Activated CD4-positive, alpha-beta T cell treated with anti-CD3 and anti-CD28 coated beads, Interleukin-2, amount 50 U/mL, for 24 hours (primary cell): ENCODE results near the gene LY86.

Experiments used
- DNase-seq, 2 donors: peaks; one replicate each; pipeline ENCODE4 v3.0.0-alpha.2; 2020; ENCODE audit warnings: low read depth in 1 of 2, low spot score in 1 of 2

The LY86 gene

DNA sequence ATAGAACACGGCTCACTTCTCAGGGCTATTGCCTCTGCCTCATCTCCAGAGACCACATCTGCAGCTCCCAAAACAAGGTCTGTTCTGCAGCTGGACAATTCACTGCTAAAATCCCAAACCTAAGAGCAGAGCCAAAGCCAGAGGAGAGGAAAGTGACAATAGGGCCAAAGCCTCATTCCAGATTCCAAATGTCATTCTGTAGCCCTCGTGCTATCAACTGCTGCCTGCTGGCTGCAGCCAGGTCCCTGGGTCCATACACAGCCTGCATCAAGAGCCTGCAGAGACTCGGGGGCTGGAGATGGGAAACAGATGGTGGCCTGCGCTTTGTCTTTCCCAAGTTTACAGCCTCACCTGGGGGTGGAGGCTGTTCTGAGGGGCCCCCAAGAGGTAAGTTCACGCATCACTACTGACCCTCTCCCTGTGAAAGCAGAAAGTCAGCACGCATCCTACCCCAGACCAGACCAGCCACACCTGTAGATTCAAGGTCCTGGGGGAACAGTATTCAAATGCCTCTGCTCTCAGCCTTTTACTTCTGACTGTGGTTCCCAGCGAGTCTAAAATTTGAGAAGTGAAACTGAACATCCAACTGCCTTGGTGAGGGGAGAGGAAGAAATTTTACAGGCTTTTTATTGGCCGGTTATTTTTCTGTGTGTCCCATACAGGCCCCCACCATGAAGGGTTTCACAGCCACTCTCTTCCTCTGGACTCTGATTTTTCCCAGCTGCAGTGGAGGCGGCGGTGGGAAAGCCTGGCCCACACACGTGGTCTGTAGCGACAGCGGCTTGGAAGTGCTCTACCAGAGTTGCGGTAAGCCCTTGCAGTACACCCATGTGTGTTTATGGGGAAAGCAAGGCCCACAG lies at the start of gene LY86:
Gene LY86 (plus strand): TSS at position 657 of the 860 bp plus-strand sequence. CDS start 15 bp downstream, at position 672.
- no peak for DNase-seq

DNA sequence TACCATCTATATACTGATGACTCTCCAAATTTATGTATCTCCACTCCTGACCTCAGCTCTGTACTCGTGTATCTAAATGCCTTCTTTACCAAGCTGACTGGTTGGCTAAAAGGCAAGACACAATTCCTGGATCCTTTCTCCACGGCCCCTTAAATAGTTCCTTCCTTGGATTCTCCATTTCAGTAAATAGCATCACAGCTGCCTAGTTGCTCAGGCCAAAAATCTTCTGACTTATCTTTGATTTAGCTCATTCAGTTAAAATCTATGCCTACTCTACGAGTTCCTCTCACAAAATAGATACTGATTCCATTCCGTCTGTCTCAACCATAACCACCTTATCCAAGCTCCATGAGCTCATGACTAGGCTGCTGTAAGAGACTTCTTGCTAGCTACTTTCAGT lies 49.5 kb upstream of the LY86 start:
- DNase-seq = no peak

DNA sequence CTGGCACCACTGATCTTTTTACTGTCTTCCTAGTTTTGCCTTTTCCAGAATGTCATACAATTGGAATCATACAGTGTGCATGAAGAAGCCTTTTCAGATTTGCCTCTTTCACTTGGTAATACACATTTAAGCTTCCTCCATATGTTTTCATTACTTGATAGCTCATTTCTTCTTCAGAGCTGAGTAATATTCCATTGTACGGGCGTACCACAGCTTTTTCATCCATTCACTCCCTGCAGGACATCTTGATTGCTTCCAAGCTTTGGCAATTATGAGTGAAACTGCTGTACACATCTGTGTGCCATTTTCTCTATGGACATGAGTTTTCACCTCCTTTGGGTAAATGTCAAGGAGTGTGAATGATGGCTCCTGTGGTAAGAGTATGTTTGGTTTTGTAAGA lies 46.2 kb upstream of the LY86 start:
- no peak for DNase-seq

DNA sequence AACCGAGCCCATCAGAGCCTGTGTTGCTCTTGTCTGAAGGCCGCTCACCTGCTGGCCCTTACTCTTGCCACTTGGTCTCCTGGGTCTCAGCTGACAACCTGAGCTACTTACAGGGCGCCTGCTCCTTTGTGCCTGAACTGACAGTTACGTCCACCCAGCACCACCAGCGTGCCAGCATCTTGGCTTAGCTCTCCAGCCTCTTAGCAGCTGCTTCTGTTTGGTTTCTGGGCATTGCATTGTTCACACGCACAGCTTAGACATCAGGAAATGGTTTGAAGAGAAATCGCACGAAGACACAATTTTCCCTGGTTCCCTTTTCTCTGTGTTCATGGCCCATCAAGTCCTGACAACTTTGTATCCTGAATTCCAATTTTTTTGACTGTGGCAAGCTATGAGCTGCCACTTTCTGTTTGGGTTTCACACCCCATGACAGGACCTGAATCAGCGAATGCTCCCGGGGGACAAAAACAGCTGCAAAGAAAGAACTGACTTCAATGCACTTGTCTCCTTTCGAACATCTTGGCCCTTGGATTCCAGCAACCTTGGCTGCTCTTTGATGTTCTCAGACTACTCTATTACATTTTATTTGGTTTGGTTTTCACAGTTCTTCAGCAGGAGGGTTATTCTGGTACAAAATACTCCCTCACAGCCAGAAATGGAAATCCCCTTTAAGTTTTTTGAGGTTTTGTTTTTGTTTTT lies 45.2 kb upstream of the LY86 start:
- DNase-seq = no peak

DNA sequence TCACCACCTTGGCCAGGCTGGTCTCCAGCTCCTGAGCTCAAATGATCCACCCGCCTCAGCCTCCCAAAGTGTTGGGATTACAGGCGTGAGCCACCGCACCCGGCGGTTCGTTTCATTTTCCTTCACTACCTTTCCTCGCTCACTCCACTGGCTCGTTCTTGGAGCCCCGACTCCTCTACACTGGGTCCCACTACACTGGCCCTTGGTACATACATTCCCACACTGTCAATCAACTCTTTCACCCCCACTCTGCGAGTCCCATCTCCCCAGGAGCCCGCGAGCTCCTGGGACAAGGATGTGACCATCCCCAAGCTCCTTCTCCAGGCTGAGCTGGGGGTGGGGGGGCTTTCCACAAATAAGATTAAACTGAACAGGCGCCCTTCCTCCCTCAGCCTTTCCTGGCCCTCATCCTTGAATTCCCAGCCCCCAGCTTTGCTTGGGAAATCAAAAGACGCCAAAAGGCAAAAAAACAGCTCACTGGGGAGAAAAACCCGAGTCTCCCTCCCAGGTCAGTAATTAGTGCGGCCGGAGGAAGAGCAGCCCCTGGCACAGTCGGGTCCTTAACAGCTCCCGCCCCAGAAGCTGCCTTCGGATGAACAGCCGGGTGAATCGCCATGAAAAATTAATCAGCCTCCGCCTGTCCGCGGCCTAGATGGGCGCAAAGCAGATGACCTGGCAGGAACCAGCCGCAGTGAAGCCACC lies 42.8 kb upstream of the LY86 start:
- DNase-seq = no peak

DNA sequence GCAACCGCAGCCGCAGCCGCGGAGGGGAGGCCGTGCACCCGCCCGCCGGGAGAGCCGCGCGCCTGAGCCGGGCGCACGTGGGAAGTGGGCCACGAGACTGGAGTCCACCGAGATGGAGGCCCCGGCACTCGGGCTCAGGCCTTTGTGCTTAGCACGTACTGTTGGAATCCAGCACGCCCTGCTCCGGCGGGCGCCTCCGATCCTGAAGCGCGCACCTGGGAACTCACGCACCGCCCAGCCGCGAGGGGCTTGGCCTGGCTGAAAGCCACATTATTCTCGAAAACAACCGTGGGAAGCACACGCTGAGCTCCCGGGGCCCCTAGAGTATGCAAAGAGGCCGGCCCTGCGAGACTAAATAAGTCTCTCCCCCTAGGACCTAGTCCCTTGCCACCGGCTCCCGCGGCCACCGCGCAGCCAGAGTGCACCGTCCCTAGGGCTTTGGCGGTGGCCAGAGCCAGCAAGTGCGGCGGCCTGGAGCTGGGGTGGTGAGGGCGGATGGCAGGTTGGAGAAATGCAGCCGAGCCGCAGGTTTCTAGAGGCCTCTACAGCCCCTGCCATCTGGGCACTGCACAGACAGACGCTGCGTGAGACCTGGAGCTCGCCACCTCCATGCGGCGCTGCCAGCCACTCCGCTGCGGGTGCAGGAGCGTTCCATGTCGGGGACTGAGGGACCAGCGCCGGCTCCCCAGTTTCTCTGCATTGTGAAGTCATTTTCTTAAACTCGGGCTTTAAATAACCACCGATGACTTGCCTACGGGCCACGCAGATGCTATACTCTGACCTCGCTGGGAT lies 42.0 kb upstream of the LY86 start:
- peak in 1 of 2 donors; percentile 15 for DNase-seq

DNA sequence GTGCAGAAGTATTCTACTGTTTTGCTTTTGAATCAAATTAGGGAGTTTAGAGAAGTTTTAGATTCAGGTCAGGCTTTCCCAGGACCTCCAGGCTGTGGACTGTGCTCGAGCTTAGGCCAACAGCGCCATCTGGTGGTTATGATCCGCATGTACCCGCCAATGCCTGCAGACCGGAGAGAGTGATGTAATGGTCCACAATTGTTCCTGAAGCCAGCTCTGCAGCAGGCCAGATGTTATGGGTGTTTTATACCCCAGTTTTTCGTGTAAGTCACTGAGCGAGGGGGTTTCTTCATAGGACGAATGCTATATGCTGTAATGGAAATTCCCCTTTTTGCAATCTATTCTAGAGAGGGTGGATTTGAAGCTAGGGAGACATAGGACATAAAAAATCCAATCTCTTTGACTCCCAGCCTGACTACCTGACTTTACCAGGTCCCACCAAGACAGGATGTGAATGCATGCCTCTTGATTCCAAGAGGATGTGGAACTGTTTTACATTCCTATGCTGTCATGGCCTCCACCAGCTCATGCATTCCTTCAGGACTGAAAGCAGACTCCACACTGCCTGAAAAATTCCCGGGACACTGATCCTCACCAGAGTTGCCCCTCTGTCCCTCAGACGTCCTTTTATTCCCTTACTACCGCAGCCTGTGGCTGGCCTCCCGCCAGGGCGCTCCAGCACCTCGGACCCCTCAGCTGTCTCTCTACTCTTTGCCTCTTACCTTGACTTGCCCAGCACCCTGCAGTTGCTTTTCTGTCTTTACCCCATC lies 41.2 kb upstream of the LY86 start:
- peak; percentile 74 to 81 for DNase-seq

DNA sequence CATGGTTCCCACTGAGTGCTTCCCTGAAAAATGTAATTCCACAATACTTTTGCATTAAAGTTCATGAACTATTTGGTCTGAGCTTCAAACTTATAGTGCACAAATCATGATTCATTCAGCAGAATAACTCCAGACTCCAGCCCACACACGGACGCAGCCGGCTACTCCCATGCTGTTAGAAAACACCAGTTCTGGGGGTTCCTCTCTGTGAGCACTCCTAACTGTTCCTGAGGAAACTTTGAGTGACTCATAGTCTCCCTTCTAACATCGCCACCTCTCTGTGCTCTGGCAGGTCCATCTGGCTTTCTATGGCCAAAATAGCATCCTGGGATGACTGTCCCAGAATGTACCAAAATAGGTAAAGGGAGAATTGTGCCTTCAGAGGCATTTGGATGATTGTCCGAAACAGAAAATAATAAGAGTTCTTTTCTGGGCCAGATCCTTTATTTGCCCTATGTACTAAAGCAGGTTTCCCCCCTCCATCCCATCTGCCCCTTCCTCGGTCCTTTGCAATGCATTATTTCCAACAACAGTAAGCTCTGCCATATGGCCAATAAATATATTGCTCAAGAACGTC lies 32.3 kb upstream of the LY86 start:
- DNase-seq = no peak

DNA sequence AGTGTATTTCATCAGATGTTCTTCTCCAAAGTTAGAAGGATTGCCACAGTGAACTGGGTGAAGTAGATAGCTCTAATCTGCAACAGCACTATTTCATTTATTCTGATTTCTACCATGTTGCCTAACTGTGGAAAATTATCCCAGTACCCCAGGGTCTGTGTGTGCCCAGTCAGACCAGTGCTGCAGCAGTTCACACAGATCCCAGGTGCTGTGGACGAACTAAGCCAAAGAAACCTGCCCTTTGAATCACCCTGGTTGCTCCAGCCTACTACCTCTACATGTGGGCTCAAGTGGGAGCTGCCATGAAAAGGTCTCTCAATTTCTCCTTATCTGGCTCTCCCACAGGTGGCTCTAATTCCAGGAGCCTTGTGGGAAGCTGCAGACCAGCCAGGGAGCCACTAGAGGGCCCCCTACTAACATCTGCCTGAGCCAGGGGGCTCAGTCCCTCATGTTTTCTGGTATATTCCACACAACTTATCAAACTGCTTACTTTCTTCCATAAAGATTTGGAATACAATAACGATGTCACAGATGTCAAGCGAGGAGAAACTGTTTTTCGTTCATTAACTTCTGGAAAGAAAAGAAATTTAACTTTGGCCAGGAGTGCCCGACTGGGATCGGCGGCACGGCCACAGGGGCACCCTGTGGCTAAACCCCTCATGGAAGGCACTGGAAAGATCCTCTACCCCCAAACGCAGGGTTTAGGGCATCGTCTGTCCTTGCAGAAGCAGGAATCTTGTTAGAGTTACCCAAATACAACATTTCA lies 31.6 kb upstream of the LY86 start:
- DNase-seq = peak in 1 of 2 donors; percentile 27

DNA sequence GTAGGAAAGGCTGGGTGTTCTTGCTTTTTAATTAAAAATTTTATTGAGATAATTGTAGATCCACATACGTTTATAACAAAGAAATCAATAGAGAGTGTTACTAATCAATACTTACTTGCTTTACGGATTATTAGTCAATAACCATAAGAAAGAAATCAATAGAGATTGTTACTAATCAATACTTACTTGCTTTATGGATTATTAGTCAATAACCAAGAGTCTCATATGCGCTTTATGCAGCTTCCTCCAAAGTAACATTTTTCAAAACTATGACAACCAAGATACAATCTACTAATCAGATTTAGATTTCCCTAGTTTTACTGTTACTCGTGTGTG lies 31.0 kb upstream of the LY86 start:
- DNase-seq = no peak

DNA sequence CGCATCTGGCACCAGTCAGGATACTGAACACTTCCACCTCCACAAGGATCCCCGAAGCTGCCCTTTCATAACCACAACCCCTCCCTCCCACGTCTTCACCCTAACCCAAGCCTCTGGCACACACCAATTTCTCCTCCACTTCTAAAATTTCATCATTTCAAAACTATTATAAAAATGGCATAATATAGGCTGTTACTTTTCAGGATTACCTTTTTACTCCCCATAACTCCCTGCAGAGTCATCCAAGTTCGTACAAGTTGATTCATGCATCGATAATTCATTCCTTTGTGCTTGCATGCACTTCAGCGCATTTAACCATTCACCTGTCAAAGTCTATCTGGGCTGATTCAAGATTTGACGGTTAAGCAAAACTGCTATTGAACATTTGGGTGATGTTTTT lies 30.6 kb upstream of the LY86 start:
- no peak for DNase-seq

DNA sequence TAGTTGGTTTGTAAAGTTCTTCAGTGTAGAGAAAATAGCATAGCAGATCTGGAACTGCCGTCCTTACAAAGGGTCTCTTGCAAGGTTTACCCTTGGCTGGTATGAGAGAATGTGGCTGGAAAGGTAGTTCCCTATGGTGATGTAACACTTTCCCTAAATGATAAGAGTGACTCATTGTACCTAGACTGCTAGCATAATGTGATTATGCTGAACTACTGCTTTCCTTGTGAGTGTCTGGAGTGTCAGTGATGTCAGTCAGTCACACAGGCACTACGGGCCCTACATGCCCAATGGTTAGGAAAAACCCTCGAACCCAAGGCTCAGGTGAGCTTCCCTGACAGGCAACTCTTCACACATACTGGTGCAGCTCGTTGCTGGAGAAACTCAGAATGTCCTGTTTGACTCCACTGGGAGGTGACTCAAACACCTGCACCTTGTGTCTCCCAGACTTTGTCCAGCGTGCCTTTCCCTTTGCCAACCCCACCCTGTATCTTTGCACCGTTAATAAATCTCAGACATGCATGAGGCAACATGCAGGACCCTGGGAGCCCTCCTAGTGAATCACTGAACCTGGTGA lies 28.4 kb upstream of the LY86 start:
- no peak for DNase-seq

DNA sequence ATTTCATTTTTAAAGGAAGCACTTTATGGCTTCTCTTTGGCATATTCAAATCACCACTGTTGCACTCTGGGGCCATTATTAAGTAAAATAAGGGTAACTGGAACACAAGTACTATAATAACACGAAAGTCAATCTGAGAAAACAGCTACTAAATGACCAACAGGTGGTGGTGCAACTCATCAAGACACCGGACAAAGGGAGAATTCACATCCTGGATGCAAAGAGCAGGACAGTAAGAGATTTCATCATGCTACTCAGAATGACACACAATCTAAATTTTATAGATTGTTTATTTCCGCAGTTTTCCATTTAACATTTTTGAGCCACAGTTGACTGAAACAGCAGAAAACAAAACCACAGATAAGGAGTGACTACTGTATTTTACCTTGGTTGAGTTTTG lies 27.6 kb upstream of the LY86 start:
- no peak for DNase-seq

DNA sequence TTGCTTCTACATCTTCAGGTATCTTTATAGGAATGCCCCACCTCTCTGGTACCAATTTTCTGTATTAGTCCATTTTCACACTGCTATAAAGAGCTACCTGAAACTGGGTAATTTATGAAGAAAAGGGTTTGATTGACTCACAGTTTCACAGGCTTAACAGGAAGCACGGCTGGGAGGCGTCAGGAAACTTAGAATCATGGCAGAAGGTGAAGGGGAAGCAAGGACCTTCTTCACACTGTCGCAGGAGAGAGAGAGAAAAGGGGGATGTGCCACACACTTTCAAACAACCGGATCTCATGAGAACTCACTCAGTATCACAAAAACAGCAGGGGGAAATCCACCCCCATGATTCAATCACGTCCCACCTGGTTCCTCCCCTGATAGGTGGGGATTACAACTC lies 24.4 kb upstream of the LY86 start:
- no peak for DNase-seq

DNA sequence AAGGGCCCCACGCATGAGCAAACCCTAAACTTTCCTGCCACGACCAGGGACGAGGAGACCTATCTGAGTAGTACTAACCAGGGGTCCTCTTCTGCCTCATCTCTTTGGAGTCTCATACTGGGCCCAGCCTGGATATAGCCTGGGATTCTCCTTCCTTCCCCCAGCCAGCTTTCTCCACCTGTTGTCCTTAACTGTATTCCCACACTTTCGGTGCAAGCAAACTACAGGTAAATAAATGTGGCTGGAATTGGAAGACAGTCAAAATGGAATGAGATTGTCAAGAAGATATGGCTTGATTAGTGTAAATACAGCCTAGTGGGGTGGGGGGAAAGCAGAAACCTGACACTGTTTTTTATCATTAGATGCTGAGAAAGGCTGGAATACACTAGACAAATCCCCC lies 23.5 kb upstream of the LY86 start:
- no peak for DNase-seq

DNA sequence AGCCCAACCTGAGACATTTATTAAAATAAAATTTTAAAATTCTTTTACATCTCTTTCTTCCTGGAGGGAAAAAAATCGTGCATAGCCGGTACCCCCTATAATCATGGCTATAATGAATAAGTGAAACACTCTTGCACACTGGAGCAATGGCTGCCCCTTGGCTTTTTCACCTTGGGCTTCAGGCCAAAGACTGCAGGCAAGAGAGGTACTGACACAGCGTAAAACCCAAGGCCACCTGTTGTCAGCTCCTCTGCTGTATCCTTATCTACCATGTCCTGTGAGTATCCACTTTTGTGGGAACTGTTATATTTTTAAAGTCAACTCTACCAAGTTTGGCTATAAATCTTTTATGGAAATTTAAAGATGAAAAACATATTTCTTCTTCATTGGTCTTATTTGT lies 23.0 kb upstream of the LY86 start:
- no peak for DNase-seq

DNA sequence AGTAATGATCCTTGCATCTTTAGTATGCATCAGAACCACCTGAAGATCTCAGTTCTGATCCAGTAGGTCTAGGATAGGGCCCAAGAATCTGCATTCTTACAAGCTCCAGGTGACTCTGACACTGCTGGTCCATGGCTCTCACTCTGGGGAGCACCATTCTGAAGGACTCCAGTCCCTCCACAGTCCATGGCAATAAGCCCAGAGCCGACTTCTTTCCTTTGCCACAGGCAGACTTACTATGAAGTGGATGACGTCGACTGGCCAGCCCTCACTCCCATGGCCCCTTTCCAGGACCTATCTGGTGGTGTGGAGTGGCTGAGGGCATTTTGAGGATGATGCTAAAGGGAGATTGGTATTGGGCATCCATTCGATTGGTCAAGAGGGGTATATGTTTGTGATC lies 21.8 kb upstream of the LY86 start:
- no peak for DNase-seq

DNA sequence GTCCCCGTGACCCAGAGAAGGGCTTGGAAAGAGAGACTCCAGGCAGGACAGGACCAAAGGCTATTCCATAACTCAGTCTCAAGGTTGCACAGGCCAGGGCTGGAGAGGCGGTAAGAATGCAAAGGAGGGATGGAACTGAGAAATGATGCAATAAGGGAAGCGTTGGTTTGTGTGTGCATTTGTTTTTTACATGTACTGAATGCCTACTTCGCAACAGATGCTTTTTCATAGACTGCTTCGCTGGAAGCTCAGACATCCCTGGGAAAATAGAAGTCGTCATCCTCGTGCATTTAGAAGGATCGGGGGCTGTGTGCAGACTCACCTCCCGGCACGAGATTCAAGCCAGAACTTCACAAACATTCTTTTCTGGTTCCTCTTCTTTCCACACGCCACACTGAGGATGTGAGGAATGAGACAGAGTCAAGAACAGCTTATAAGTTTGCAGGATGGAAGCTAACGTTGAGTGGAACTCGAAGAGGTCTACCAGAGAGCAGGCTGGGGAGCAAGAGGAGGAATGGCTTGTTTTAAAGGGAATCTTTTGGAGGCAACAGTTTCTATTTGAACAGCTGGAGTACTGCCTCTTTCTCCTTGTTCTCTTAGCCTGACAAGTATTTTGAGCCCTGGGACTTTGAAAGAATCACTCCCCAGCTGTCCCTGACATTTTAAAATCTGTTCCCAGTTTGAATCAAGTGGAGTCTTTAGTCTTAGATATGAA lies 19.3 kb upstream of the LY86 start:
- no peak for DNase-seq

DNA sequence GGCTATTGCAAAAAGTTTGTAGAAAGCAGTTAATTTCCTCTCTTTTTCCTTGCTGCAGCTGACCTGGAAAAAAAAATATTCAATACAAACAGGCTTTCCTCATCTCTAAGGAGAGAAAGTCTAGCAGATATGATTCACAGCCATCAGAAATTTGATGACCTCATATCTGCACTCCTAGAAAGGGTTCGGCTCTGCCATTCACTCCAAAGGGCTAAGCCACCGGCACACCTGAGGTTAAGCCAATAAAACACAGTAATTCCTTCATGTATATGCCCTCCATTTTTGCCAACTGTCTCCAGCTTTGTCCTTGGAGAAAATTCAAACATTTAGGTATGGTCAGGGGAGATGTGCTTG lies 18.7 kb upstream of the LY86 start:
- DNase-seq = no peak
